ENCODE data around the gene PRSS2.

The PRSS2 gene

DNA sequence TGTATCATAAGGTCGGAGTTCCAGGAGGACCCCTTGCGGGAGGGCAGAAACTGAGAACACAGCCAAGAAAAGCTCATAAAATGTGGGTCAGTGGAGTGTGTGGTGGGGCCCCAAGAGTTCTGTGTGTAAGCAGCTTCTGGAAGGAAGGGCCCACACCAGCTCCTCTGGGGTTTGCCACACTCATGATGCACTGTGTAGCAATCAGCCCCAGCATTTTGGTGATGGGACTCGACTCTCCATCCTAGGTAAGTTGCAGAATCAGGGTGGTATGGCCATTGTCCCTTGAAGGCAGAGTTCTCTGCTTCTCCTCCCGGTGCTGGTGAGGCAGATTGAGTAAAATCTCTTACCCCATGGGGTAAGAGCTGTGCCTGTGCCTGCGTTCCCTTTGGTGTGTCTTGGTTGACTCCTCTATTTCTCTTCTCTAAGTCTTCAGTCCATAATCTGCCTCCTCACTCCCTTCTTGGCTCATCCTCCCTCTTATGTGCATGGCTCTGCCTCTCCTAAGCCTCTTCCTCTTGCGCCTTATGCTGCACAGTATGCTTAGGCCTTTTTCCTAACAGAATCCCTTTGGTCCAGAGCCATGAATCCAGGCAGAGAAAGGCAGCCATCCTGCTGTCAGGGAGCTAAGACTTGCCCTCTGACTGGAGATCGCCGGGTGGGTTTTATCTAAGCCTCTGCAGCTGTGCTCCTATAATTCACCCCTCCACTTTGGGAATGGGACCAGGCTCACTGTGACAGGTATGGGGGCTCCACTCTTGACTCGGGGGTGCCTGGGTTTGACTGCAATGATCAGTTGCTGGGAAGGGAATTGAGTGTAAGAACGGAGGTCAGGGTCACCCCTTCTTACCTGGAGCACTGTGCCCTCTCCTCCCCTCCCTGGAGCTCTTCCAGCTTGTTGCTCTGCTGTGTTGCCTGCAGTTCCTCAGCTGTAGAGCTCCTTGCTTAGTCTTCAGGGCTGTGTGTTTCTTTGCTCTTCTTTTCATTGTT is 17.8 kb downstream of the PRSS2 start:
- no peaks in the 10 kb centered on the region for H3K36me3 ChIP-seq (ENCODE audit: insufficient read depth, low read length)

DNA sequence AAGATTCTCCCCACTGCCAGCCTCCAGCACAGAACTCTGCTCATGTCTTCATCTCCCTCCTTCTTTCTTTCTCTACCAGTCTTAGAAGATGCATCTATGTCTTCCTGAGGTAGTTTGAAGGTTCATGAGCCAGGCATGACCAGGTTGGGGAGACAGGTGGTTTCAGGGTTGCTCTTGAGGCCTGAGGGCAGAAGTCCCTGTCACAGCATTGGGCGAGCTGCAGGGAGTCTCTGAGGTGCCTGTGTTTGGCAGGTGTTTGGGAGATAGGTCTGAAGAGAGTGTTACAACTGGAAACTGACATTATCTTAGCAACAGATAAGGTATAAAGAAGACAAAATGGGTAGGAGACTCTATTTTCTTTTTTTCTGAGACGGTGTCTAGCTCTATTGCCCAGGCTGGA is 18.7 kb downstream of the PRSS2 start:
- Histone ChIP-seq H3K27ac (ENCODE audit: low read depth, low read length) (no peak overlapping the region), H3K36me3 (ENCODE audit: insufficient read depth, low read length) (no peaks in the 10 kb centered on the region), H3K4me3 (ENCODE audit: low read length) (no peak overlapping the region), H3K9ac (ENCODE audit: low read depth, low read length) (no peak overlapping the region), H3K4me1 (ENCODE audit: insufficient read depth, low read length) (peaks cover under 1% of the 10 kb centered on the region; the same call in 1 of the 2 replicates), H3K27me3 (ENCODE audit: insufficient read depth, low read length) (peaks cover 9% of the 10 kb centered on the region; the same call in 1 of the 2 replicates), H3K9me3 (ENCODE audit: insufficient read depth, low read depth, low read length) (no peaks in the 10 kb centered on the region)
- 89% methylated on average over 2 of the region's 2 CpGs for WGBS

More for the DNA sequence above, 17.8 kb downstream of the PRSS2 start:
- Histone ChIP-seq H3K27ac (ENCODE audit: low read depth, low read length) (no peak overlapping the region), H3K4me3 (ENCODE audit: low read length) (no peak overlapping the region), H3K4me1 (ENCODE audit: insufficient read depth, low read length) (no peaks in the 10 kb centered on the region), H3K9ac (ENCODE audit: low read depth, low read length) (no peak overlapping the region), H3K27me3 (ENCODE audit: insufficient read depth, low read length) (0 out of 2 replicates have a peak, but pooled peaks cover under 1% of the 10 kb centered on the region), H3K9me3 (ENCODE audit: insufficient read depth, low read depth, low read length) (no peaks in the 10 kb centered on the region)
- 93% methylated on average over 9 of the region's 10 CpGs for WGBS

GRCh38 chr7:142790056-142790455 is 19.3 kb downstream of the PRSS2 start:
- Histone ChIP-seq H3K4me1 (ENCODE audit: insufficient read depth, low read length) (peaks cover 7% of the 10 kb centered on the region), H3K27ac (ENCODE audit: low read depth, low read length) (no peak overlapping the region), H3K9ac (ENCODE audit: low read depth, low read length) (no peak overlapping the region), H3K36me3 (ENCODE audit: insufficient read depth, low read length) (no peaks in the 10 kb centered on the region), H3K4me3 (ENCODE audit: low read length) (no peak overlapping the region), H3K9me3 (ENCODE audit: insufficient read depth, low read depth, low read length) (no peaks in the 10 kb centered on the region), H3K27me3 (ENCODE audit: insufficient read depth, low read length) (peaks cover 15% of the 10 kb centered on the region)
- 94% methylated on average over 3 of the region's 3 CpGs for whole genome bisulfite sequencing

- Histone ChIP-seq H3K4me1 (ENCODE audit: insufficient read depth, low read length) (peaks cover 10% of the 10 kb centered on the region), H3K9me3 (ENCODE audit: insufficient read depth, low read depth, low read length) (no peaks in the 10 kb centered on the region), H3K27me3 (ENCODE audit: insufficient read depth, low read length) (peaks cover 20% of the 10 kb centered on the region), H3K27ac (ENCODE audit: low read depth, low read length) (no peak overlapping the region), H3K4me3 (ENCODE audit: low read length) (no peak overlapping the region), H3K9ac (ENCODE audit: low read depth, low read length) (no peak overlapping the region), H3K36me3 (ENCODE audit: insufficient read depth, low read length) (no peaks in the 10 kb centered on the region)
- WGBS = 100% methylated on average over 1 of the region's 1 CpG
These were observed 19.8 kb downstream of the PRSS2 start for GRCh38 chr7:142790555-142790954.

GRCh38 chr7:142791502-142791901 is 20.7 kb downstream of the PRSS2 start:
- H3K9ac ChIP-seq (ENCODE audit: low read depth, low read length) = no peak overlapping the region
- no peaks in the 10 kb centered on the region for H3K9me3 ChIP-seq (ENCODE audit: insufficient read depth, low read depth, low read length)
- H3K27ac ChIP-seq (ENCODE audit: low read depth, low read length) = no peak overlapping the region
- peaks cover 29% of the 10 kb centered on the region for H3K27me3 ChIP-seq (ENCODE audit: insufficient read depth, low read length)
- peaks cover 18% of the 10 kb centered on the region for H3K4me1 ChIP-seq (ENCODE audit: insufficient read depth, low read length)
- 85% methylated on average over 6 of the region's 7 CpGs for WGBS
- H3K4me3 ChIP-seq (ENCODE audit: low read length) = no peak overlapping the region
- H3K36me3 ChIP-seq (ENCODE audit: insufficient read depth, low read length) = no peaks in the 10 kb centered on the region

DNA sequence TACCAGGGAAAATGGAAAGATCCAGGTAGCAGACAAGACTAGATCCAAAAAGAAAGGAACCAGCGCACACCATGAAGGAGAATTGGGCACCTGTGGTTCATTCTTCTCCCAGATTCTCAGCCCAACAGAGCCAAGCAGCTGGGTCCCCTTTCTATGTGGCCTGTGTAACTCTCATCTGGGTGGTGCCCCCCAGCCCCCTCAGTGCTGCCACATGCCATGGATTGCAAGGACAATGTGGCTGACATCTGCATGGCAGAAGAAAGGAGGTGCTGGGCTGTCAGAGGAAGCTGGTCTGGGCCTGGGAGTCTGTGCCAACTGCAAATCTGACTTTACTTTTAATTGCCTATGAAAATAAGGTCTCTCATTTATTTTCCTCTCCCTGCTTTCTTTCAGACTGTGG is 21.4 kb downstream of the PRSS2 start:
- H3K9me3 ChIP-seq (ENCODE audit: insufficient read depth, low read depth, low read length) = no peaks in the 10 kb centered on the region
- H3K36me3 ChIP-seq (ENCODE audit: insufficient read depth, low read length) = no peaks in the 10 kb centered on the region
- peaks cover 35% of the 10 kb centered on the region for H3K27me3 ChIP-seq (ENCODE audit: insufficient read depth, low read length)
- no peak overlapping the region for H3K9ac ChIP-seq (ENCODE audit: low read depth, low read length)
- no peak overlapping the region for H3K4me3 ChIP-seq (ENCODE audit: low read length)
- peaks cover 18% of the 10 kb centered on the region for H3K4me1 ChIP-seq (ENCODE audit: insufficient read depth, low read length)
- WGBS = 96% methylated on average over 1 of the region's 1 CpG
- H3K27ac ChIP-seq (ENCODE audit: low read depth, low read length) = no peak overlapping the region

- H3K27ac ChIP-seq (ENCODE audit: low read depth, low read length) = no peak overlapping the region
- no peak overlapping the region for H3K4me3 ChIP-seq (ENCODE audit: low read length)
- no peak overlapping the region for H3K9ac ChIP-seq (ENCODE audit: low read depth, low read length)
- H3K36me3 ChIP-seq (ENCODE audit: insufficient read depth, low read length) = no peaks in the 10 kb centered on the region
- peaks cover 18% of the 10 kb centered on the region for H3K4me1 ChIP-seq (ENCODE audit: insufficient read depth, low read length)
- WGBS = 94% methylated on average over 2 of the region's 2 CpGs
- no peaks in the 10 kb centered on the region for H3K9me3 ChIP-seq (ENCODE audit: insufficient read depth, low read depth, low read length)
- peaks cover 40% of the 10 kb centered on the region for H3K27me3 ChIP-seq (ENCODE audit: insufficient read depth, low read length)
These were observed 21.8 kb downstream of the PRSS2 start for GRCh38 chr7:142792593-142792992.

- Histone ChIP-seq H3K4me3 (ENCODE audit: low read length) (no peak overlapping the region), H3K4me1 (ENCODE audit: insufficient read depth, low read length) (peaks cover 18% of the 10 kb centered on the region), H3K27ac (ENCODE audit: low read depth, low read length) (no peak overlapping the region), H3K9ac (ENCODE audit: low read depth, low read length) (no peak overlapping the region), H3K36me3 (ENCODE audit: insufficient read depth, low read length) (no peaks in the 10 kb centered on the region), H3K27me3 (ENCODE audit: insufficient read depth, low read length) (peaks cover 46% of the 10 kb centered on the region), H3K9me3 (ENCODE audit: insufficient read depth, low read depth, low read length) (no peaks in the 10 kb centered on the region)
- 76% methylated on average over 5 of the region's 5 CpGs for WGBS
These were observed 22.4 kb downstream of the PRSS2 start for GRCh38 chr7:142793156-142793555.

GRCh38 chr7:142795339-142795863 is 24.6 kb downstream of the PRSS2 start:
- Histone ChIP-seq H3K4me1 (ENCODE audit: insufficient read depth, low read length) (peaks cover 26% of the 10 kb centered on the region), H3K9me3 (ENCODE audit: insufficient read depth, low read depth, low read length) (no peaks in the 10 kb centered on the region), H3K9ac (ENCODE audit: low read depth, low read length) (no peak overlapping the region), H3K36me3 (ENCODE audit: insufficient read depth, low read length) (no peaks in the 10 kb centered on the region), H3K27ac (ENCODE audit: low read depth, low read length) (no peak overlapping the region), H3K4me3 (ENCODE audit: low read length) (peak overlapping the region; percentile 58; the same call in 1 of the 2 replicates), H3K27me3 (ENCODE audit: insufficient read depth, low read length) (peaks cover 68% of the 10 kb centered on the region)
- whole genome bisulfite sequencing = 35% methylated on average over 3 of the region's 5 CpGs

- no peaks in the 10 kb centered on the region for H3K9me3 ChIP-seq (ENCODE audit: insufficient read depth, low read depth, low read length)
- H3K27ac ChIP-seq (ENCODE audit: low read depth, low read length) = no peak overlapping the region
- H3K4me3 ChIP-seq (ENCODE audit: low read length) = peak overlapping the region; percentile 58
- 24% methylated on average over 9 of the region's 9 CpGs for WGBS
- H3K27me3 ChIP-seq (ENCODE audit: insufficient read depth, low read length) = peaks cover 72% of the 10 kb centered on the region
- H3K9ac ChIP-seq (ENCODE audit: low read depth, low read length) = peak overlapping the region; percentile 56
- peaks cover 26% of the 10 kb centered on the region for H3K4me1 ChIP-seq (ENCODE audit: insufficient read depth, low read length)
- no peaks in the 10 kb centered on the region for H3K36me3 ChIP-seq (ENCODE audit: insufficient read depth, low read length)
These were observed 25.3 kb downstream of the PRSS2 start for GRCh38 chr7:142796001-142796500.
